ENCODE data around the gene ATP6AP1.
A peak's percentile ranks its signal among the peaks of the same experiment; 100 is the strongest.

Gene ATP6AP1

GRCh38 chrX:154426916-154427770 lies 1.3 kb upstream of the ATP6AP1 start:
- Histone ChIP-seq H3K9ac (ENCODE audit: low read length in 5 of 5) (peak overlapping the region in 1 of 5 donors; percentile 39), H3K4me1 (ENCODE audit: control insufficient read depth in 5 of 5, insufficient read depth in 5 of 5, low read length in 5 of 5) (peaks cover 6 to 38% (median 26%) of the 10 kb centered on the region in 5 donors), H3K4me3 (ENCODE audit: low read depth in 1 of 5, low read length in 5 of 5) (peak overlapping the region in 1 of 5 donors; percentile 20), H3K36me3 (ENCODE audit: control insufficient read depth in 5 of 5, insufficient read depth in 5 of 5, low read length in 5 of 5) (peaks cover 0 to 7% (median 4%) of the 10 kb centered on the region in 5 donors), H3K27me3 (ENCODE audit: control insufficient read depth in 5 of 5, insufficient read depth in 4 of 5, low read length in 5 of 5) (peaks cover 0 to 5% (median 0%) of the 10 kb centered on the region in 5 donors), H3K9me3 (ENCODE audit: control insufficient read depth in 5 of 5, low read length in 5 of 5) (no peaks in the 10 kb centered on the region), H3K27ac (ENCODE audit: low read depth, low read length) (no peak overlapping the region)

- H3K9me3 ChIP-seq (ENCODE audit: control insufficient read depth in 5 of 5, low read length in 5 of 5) = no peaks in the 10 kb centered on the region
- peak overlapping the region in 1 of 5 donors; percentile 34 for H3K9ac ChIP-seq (ENCODE audit: low read length in 5 of 5)
- peaks cover 0 to 19% (median 4%) of the 10 kb centered on the region in 5 donors for H3K27me3 ChIP-seq (ENCODE audit: control insufficient read depth in 5 of 5, insufficient read depth in 4 of 5, low read length in 5 of 5)
- peak overlapping the region; percentile 10 to 77 (median 72) for H3K4me3 ChIP-seq (ENCODE audit: low read depth in 1 of 5, low read length in 5 of 5)
- H3K27ac ChIP-seq (ENCODE audit: low read depth, low read length) = peak overlapping the region; percentile 41
- H3K4me1 ChIP-seq (ENCODE audit: control insufficient read depth in 5 of 5, insufficient read depth in 5 of 5, low read length in 5 of 5) = peaks cover 6 to 38% (median 26%) of the 10 kb centered on the region in 5 donors
- peaks cover 0 to 31% (median 23%) of the 10 kb centered on the region in 5 donors for H3K36me3 ChIP-seq (ENCODE audit: control insufficient read depth in 5 of 5, insufficient read depth in 5 of 5, low read length in 5 of 5)
These were observed 1.2 kb downstream of the ATP6AP1 start for GRCh38 chrX:154429711-154430110.

- H3K27me3 ChIP-seq (ENCODE audit: control insufficient read depth in 5 of 5, insufficient read depth in 4 of 5, low read length in 5 of 5) = peaks cover 0 to 19% (median 7%) of the 10 kb centered on the region in 5 donors
- H3K4me3 ChIP-seq (ENCODE audit: low read depth in 1 of 5, low read length in 5 of 5) = peak overlapping the region in 1 of 5 donors; percentile 0
- peaks cover 0 to 39% (median 31%) of the 10 kb centered on the region in 5 donors for H3K36me3 ChIP-seq (ENCODE audit: control insufficient read depth in 5 of 5, insufficient read depth in 5 of 5, low read length in 5 of 5)
- H3K4me1 ChIP-seq (ENCODE audit: control insufficient read depth in 5 of 5, insufficient read depth in 5 of 5, low read length in 5 of 5) = peaks cover 6 to 38% (median 26%) of the 10 kb centered on the region in 5 donors
- no peak overlapping the region for H3K9ac ChIP-seq (ENCODE audit: low read length in 5 of 5)
- no peak overlapping the region for H3K27ac ChIP-seq (ENCODE audit: low read depth, low read length)
- H3K9me3 ChIP-seq (ENCODE audit: control insufficient read depth in 5 of 5, low read length in 5 of 5) = no peaks in the 10 kb centered on the region
These were observed 2.0 kb downstream of the ATP6AP1 start for GRCh38 chrX:154430479-154430878.

- Histone ChIP-seq H3K27me3 (ENCODE audit: control insufficient read depth in 5 of 5, insufficient read depth in 4 of 5, low read length in 5 of 5) (peaks cover 0 to 19% (median 7%) of the 10 kb centered on the region in 5 donors), H3K4me3 (ENCODE audit: low read depth in 1 of 5, low read length in 5 of 5) (peak overlapping the region in 1 of 5 donors; percentile 0), H3K4me1 (ENCODE audit: control insufficient read depth in 5 of 5, insufficient read depth in 5 of 5, low read length in 5 of 5) (peaks cover 6 to 38% (median 26%) of the 10 kb centered on the region in 5 donors), H3K27ac (ENCODE audit: low read depth, low read length) (no peak overlapping the region), H3K36me3 (ENCODE audit: control insufficient read depth in 5 of 5, insufficient read depth in 5 of 5, low read length in 5 of 5) (peaks cover 0 to 43% (median 35%) of the 10 kb centered on the region in 5 donors), H3K9ac (ENCODE audit: low read length in 5 of 5) (no peak overlapping the region), H3K9me3 (ENCODE audit: control insufficient read depth in 5 of 5, low read length in 5 of 5) (peaks cover 0 to 2% (median 0%) of the 10 kb centered on the region in 5 donors)
These were observed 2.4 kb downstream of the ATP6AP1 start for GRCh38 chrX:154430916-154431315.

- Histone ChIP-seq H3K27me3 (ENCODE audit: control insufficient read depth in 5 of 5, insufficient read depth in 4 of 5, low read length in 5 of 5) (peaks cover 0 to 19% (median 7%) of the 10 kb centered on the region in 5 donors), H3K4me3 (ENCODE audit: low read depth in 1 of 5, low read length in 5 of 5) (no peak overlapping the region), H3K9ac (ENCODE audit: low read length in 5 of 5) (no peak overlapping the region), H3K36me3 (ENCODE audit: control insufficient read depth in 5 of 5, insufficient read depth in 5 of 5, low read length in 5 of 5) (peaks cover 0 to 44% (median 35%) of the 10 kb centered on the region in 5 donors), H3K9me3 (ENCODE audit: control insufficient read depth in 5 of 5, low read length in 5 of 5) (peaks cover 0 to 2% (median 0%) of the 10 kb centered on the region in 5 donors), H3K4me1 (ENCODE audit: control insufficient read depth in 5 of 5, insufficient read depth in 5 of 5, low read length in 5 of 5) (peaks cover 6 to 41% (median 28%) of the 10 kb centered on the region in 5 donors), H3K27ac (ENCODE audit: low read depth, low read length) (no peak overlapping the region)
These were observed 2.9 kb downstream of the ATP6AP1 start for GRCh38 chrX:154431341-154431740.

GRCh38 chrX:154432210-154432609 lies 3.7 kb downstream of the ATP6AP1 start:
- Histone ChIP-seq H3K27me3 (ENCODE audit: control insufficient read depth in 5 of 5, insufficient read depth in 4 of 5, low read length in 5 of 5) (peaks cover 0 to 19% (median 7%) of the 10 kb centered on the region in 5 donors), H3K36me3 (ENCODE audit: control insufficient read depth in 5 of 5, insufficient read depth in 5 of 5, low read length in 5 of 5) (peaks cover 0 to 44% (median 35%) of the 10 kb centered on the region in 5 donors), H3K9ac (ENCODE audit: low read length in 5 of 5) (no peak overlapping the region), H3K9me3 (ENCODE audit: control insufficient read depth in 5 of 5, low read length in 5 of 5) (peaks cover 0 to 2% (median 0%) of the 10 kb centered on the region in 5 donors), H3K27ac (ENCODE audit: low read depth, low read length) (no peak overlapping the region), H3K4me1 (ENCODE audit: control insufficient read depth in 5 of 5, insufficient read depth in 5 of 5, low read length in 5 of 5) (peaks cover 6 to 38% (median 24%) of the 10 kb centered on the region in 5 donors), H3K4me3 (ENCODE audit: low read depth in 1 of 5, low read length in 5 of 5) (no peak overlapping the region)

- Histone ChIP-seq H3K9me3 (ENCODE audit: control insufficient read depth in 5 of 5, low read length in 5 of 5) (peaks cover 0 to 2% (median 0%) of the 10 kb centered on the region in 5 donors), H3K9ac (ENCODE audit: low read length in 5 of 5) (no peak overlapping the region), H3K4me3 (ENCODE audit: low read depth in 1 of 5, low read length in 5 of 5) (no peak overlapping the region), H3K4me1 (ENCODE audit: control insufficient read depth in 5 of 5, insufficient read depth in 5 of 5, low read length in 5 of 5) (peaks cover 7 to 45% (median 34%) of the 10 kb centered on the region in 5 donors), H3K27me3 (ENCODE audit: control insufficient read depth in 5 of 5, insufficient read depth in 4 of 5, low read length in 5 of 5) (peaks cover 0 to 19% (median 8%) of the 10 kb centered on the region in 5 donors), H3K27ac (ENCODE audit: low read depth, low read length) (no peak overlapping the region), H3K36me3 (ENCODE audit: control insufficient read depth in 5 of 5, insufficient read depth in 5 of 5, low read length in 5 of 5) (peaks cover 0 to 44% (median 35%) of the 10 kb centered on the region in 5 donors)
These were observed 5.1 kb downstream of the ATP6AP1 start for GRCh38 chrX:154433605-154434004.

- peaks cover 0 to 49% (median 35%) of the 10 kb centered on the region in 5 donors for H3K36me3 ChIP-seq (ENCODE audit: control insufficient read depth in 5 of 5, insufficient read depth in 5 of 5, low read length in 5 of 5)
- peaks cover 0 to 2% (median 0%) of the 10 kb centered on the region in 5 donors for H3K9me3 ChIP-seq (ENCODE audit: control insufficient read depth in 5 of 5, low read length in 5 of 5)
- no peak overlapping the region for H3K4me3 ChIP-seq (ENCODE audit: low read depth in 1 of 5, low read length in 5 of 5)
- H3K9ac ChIP-seq (ENCODE audit: low read length in 5 of 5) = no peak overlapping the region
- peaks cover 0 to 19% (median 8%) of the 10 kb centered on the region in 5 donors for H3K27me3 ChIP-seq (ENCODE audit: control insufficient read depth in 5 of 5, insufficient read depth in 4 of 5, low read length in 5 of 5)
- H3K4me1 ChIP-seq (ENCODE audit: control insufficient read depth in 5 of 5, insufficient read depth in 5 of 5, low read length in 5 of 5) = peaks cover 5 to 42% (median 30%) of the 10 kb centered on the region in 5 donors
- no peak overlapping the region for H3K27ac ChIP-seq (ENCODE audit: low read depth, low read length)
These were observed 6.1 kb downstream of the ATP6AP1 start for GRCh38 chrX:154434394-154435168.

GRCh38 chrX:154435171-154435733 lies 6.8 kb downstream of the ATP6AP1 start:
- Histone ChIP-seq H3K36me3 (ENCODE audit: control insufficient read depth in 5 of 5, insufficient read depth in 5 of 5, low read length in 5 of 5) (peaks cover 0 to 54% (median 39%) of the 10 kb centered on the region in 5 donors), H3K27me3 (ENCODE audit: control insufficient read depth in 5 of 5, insufficient read depth in 4 of 5, low read length in 5 of 5) (peaks cover 0 to 19% (median 8%) of the 10 kb centered on the region in 5 donors), H3K27ac (ENCODE audit: low read depth, low read length) (no peak overlapping the region), H3K4me1 (ENCODE audit: control insufficient read depth in 5 of 5, insufficient read depth in 5 of 5, low read length in 5 of 5) (peaks cover 3 to 39% (median 25%) of the 10 kb centered on the region in 5 donors), H3K9ac (ENCODE audit: low read length in 5 of 5) (no peak overlapping the region), H3K9me3 (ENCODE audit: control insufficient read depth in 5 of 5, low read length in 5 of 5) (peaks cover 0 to 2% (median 0%) of the 10 kb centered on the region in 5 donors), H3K4me3 (ENCODE audit: low read depth in 1 of 5, low read length in 5 of 5) (no peak overlapping the region)

Data from subcutaneous abdominal adipose tissue (tissue), 5 donors.